Adrenal gland (tissue), 5 donors: ENCODE data around the gene ADAM33.

Source experiments
- POLR2A ChIP-seq, 2 donors: fragments of 450-650 bp; IDR thresholded peaks; one replicate each; pipeline ENCODE4 v1.6.1; 2017; ENCODE audit warnings: antibody characterized with exemption in 2 of 2, mild to moderate bottlenecking in 2 of 2, moderate library complexity in 1 of 2
- TF ChIP-seq, protein P1 (sequence below), 6 experiments: fragments of 450-650 bp in 4 of 6; fragments of 200-600 bp in 2 of 6; sonication (generic) in 1 of 6; IDR thresholded peaks; 1 replicate in 5 of 6; 2 replicates in 1 of 6; pipeline versions ENCODE4 v1.5.1 to v1.8.0; 2016 to 2021; ENCODE audit warnings: antibody characterized with exemption in 6 of 6, mild to moderate bottlenecking in 2 of 6, moderate library complexity in 1 of 6
- donor health status: DM: no; HTN: no; CAD: no.

DNA sequence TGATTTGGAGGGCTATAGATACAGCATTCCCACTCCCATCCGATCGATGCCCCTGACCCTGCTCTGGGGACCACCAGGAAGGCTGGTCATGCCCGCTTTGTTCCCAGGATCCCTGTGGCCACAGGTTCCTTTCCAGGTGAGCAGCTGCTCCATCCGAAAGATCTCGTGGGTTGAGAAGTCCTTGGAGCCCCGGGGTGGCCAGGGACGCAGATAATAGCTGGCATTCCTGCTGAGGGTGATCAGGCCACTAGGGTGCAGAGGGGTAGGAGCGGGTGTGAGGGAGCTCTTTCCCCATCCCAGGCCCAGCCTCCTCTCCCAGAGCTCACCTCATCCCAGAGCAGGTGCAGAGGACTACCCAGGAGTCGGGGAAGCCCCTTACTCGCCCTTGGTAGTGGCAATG, 7.4 kb downstream of the ADAM33 start:
- TF ChIP-seq, protein P1, sequence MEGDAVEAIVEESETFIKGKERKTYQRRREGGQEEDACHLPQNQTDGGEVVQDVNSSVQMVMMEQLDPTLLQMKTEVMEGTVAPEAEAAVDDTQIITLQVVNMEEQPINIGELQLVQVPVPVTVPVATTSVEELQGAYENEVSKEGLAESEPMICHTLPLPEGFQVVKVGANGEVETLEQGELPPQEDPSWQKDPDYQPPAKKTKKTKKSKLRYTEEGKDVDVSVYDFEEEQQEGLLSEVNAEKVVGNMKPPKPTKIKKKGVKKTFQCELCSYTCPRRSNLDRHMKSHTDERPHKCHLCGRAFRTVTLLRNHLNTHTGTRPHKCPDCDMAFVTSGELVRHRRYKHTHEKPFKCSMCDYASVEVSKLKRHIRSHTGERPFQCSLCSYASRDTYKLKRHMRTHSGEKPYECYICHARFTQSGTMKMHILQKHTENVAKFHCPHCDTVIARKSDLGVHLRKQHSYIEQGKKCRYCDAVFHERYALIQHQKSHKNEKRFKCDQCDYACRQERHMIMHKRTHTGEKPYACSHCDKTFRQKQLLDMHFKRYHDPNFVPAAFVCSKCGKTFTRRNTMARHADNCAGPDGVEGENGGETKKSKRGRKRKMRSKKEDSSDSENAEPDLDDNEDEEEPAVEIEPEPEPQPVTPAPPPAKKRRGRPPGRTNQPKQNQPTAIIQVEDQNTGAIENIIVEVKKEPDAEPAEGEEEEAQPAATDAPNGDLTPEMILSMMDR (IDR thresholded peaks at IDR 0.05), result no peak
- no peak for TF ChIP-seq POLR2A (IDR thresholded peaks at IDR 0.05)
